ENCODE measurements around the gene DENND1A. TPM values are rescaled to one million over a fixed set of nuclear protein-coding genes. Genes with fewer than 3 reads are reported as not detected.

Gene DENND1A
- total RNA-seq, 4 donors from 2014 or later = 17.6 to 33.8 (median 22.9) TPM

DNA sequence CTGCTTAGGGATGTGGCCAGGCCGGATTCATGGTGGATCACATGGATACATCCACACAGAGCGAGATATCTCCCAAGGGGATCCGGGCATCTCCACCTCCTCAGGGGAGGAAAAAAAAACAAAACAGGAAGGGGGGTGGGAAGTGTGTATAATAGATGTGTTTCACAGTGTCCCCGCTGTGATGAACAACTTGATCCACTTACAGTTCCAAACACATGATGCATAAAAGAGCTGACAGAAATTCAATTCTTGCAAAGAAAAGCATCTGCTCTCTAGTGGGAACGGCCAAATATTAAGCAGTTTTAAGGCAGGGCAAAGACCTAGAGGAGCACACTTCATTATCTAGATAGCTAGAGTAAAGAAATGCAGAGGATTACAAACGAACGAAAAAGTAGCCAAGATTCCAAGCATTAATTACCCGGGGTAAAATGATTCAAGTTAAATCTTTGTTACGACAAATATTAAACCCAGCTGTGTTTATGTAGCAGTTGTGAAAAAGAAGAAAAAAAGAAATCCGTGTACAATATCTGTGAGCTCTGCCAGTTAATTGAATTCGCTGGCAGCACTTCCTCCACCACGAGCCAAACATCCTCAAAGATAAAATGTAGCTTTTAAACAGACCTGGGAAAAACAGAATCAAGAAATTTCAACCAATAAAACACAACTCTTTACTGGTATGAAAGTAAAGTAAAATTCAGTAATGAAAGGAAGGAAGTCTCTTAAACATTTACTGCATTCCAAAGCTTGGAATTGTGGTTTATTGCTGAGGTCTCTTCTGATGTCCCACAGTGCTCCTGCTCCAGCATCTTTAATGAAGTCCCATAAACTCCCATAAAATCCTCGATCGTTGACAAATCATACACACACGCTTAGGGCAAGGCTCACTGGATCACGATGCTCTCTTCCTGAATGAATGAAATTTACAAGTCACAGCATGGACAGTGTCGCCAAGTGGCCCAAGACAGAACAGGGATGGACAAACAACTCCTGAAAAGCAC is 360.9 kb downstream of the DENND1A start:
- TF ChIP-seq, protein P1, sequence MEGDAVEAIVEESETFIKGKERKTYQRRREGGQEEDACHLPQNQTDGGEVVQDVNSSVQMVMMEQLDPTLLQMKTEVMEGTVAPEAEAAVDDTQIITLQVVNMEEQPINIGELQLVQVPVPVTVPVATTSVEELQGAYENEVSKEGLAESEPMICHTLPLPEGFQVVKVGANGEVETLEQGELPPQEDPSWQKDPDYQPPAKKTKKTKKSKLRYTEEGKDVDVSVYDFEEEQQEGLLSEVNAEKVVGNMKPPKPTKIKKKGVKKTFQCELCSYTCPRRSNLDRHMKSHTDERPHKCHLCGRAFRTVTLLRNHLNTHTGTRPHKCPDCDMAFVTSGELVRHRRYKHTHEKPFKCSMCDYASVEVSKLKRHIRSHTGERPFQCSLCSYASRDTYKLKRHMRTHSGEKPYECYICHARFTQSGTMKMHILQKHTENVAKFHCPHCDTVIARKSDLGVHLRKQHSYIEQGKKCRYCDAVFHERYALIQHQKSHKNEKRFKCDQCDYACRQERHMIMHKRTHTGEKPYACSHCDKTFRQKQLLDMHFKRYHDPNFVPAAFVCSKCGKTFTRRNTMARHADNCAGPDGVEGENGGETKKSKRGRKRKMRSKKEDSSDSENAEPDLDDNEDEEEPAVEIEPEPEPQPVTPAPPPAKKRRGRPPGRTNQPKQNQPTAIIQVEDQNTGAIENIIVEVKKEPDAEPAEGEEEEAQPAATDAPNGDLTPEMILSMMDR (IDR thresholded peaks at IDR 0.05; ENCODE audit: low read depth) = no peak

DNA sequence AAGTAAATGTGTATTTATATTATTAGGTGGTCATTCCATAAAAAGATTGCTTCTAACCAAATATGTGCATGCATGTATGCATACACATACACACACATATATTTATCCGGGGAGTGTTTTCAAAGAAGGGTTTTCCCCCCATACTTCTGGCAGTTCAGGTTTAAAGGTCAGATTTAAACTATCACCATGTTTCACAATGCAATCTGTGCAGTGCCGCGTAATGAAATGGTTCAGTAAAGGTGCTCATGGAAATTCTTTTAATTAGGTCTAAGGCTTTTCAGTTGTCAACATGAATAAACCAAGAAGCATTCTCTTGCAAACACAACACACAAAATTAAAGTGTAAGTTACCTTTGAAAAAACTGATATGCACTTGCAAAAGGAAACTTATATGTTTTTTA is 362.9 kb downstream of the DENND1A start:
- TF ChIP-seq, protein P1 (IDR thresholded peaks at IDR 0.05; ENCODE audit: low read depth) = no peak

DNA sequence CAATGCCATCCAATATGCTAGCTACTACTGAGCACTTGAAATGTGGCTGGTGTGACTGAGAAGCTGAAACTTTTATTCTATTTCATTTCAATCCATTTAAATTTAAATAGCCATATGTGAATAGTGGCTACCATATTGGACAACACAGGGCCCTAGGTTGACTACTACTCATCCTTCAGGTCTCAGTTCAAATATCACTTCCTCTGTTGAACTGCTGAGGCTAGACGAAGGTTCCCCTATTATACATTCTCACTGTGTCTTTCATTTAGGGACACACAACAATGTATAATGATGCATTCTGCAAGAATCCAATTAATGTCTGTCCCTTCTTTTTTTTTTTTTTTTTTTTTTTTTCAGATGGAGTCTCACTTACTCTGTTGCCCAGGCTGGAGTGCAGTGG is 365.3 kb downstream of the DENND1A start:
- TF ChIP-seq, protein P1 (IDR thresholded peaks at IDR 0.05; ENCODE audit: low read depth) = no peak

DNA sequence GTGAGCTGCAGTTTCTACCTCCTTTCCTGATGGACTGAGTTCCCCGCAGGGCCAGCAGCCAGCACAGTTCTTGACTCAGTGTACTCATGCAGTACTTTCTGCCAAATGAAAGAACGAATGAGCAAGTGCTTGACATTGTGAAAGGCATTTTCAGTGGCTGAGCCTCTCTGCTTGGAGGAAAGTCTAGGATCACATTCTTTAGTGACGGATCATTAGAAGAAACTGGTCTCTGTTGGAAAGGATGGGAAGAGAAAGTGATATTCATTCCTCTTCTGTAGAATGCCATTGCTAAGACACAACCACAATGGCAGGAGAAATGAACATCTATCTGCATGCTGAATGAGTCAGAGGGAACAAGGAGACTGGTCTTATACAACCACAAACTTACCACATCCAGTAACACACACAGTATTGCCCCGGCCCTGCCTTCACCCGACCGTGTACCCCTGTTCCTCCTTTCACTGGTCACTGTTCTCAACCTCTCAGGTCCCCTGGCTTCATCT is 367.0 kb downstream of the DENND1A start:
- TF ChIP-seq, protein P1 (IDR thresholded peaks at IDR 0.05; ENCODE audit: low read depth) = no peak

DNA sequence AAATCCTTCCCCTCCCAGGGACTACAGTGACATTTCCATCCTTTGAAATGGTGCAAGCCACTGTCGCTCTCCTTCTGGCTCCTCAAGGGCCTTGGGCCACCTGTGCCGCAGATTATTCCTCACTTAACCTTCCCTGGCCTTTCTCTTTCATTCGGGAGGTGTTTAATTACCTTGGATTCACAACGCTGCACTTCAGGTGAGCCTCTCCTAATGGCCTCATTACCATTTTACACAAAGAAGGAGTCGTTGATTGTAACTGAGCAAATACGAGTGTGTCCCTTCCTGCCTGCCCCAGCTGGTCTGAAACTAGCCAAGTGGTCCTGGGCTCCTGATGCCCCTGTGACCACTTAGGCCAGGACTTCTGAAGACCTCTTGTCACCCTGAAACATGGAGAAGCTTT is 368.9 kb downstream of the DENND1A start:
- TF ChIP-seq, protein P1 (IDR thresholded peaks at IDR 0.05; ENCODE audit: low read depth) = no peak

DNA sequence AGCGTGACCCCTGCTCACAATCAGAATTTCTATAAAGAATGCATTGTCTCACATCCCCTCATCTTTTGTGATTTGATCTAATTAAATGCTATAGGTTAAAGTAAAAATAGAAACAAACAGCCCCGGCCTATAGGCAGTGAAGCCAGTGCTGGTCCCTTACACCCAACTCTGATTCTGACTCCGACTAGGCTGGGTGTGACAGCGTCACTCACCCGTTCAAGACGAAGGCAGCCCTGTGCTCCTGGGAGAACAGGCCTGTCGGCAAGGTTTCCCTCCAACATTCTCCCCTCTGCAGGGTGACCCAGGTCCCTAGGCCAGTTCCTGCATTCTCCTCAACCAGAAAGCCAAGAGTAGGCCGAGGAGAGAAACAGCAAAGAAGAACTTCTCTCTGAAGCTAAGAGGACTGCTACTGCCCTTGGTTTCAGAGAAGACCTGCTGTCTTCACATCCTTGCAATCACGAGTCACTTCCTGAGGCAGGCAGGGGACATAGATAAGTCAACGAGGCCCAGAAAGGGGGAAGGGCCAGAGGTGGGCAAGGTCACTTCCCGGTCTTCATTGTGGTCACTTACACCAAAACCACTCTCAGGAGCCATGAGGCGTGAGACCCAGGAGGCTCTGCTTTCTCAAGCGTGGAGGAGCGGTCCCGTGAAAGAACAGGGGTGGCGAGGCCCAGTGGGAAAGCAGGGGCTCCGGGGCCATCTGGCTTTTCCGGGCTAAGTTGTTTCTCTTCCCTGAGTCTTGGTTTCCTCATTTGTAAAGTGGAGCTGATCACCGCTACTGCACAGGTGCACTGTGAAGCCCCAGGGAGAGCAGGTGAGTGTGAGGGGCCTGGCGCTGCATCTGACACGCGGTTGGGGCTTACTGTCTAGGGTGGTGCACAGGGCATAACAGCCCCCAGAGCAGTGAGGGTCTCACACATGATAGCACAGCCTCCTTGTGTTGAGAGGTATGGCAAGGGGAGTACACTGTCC is 373.2 kb downstream of the DENND1A start:
- TF ChIP-seq, protein P1 (IDR thresholded peaks at IDR 0.05; ENCODE audit: low read depth) = no peak

Measured in subcutaneous adipose tissue (tissue), 4 donors.